Endothelial cell of umbilical vein (primary cell): ENCODE data around the gene NDST3. TPM values are rescaled to one million over a fixed set of nuclear protein-coding genes. Genes with fewer than 3 reads are reported as not detected.

Source experiments
- BruUV-seq: library from RNA; stranded (reverse); fragments of 400-500 nt; replicated peaks from 2 replicates; lab custom pipeline; 2021; lab: Mats Ljungman, UMichigan
- CTCF ChIA-PET: fragments of 300-600, 350-600 bp; sonication (Branson Sonifier 250); formaldehyde crosslinking; loops from one replicate; lab custom pipeline; 2021; ENCODE audit warnings: antibody characterized with exemption, inconsistent platforms; lab: Charles Lee
- POLR2A ChIA-PET: fragments of 300-600, 350-600 bp; sonication (Branson Sonifier 250); formaldehyde crosslinking; loops from one replicate; lab custom pipeline; 2021; ENCODE audit warnings: antibody characterized with exemption, inconsistent platforms; lab: Charles Lee
- DNase-seq: peaks from one replicate; pipeline ENCODE4 v3.0.0-alpha.2; 2011; ENCODE audit warnings: low read depth, low spot score
- FAIRE-seq: peaks from 2 replicates; lab custom pipeline; 2011; peaks lifted over from hg19 to GRCh38; lab: Jason Lieb, UNC
- H2AFZ ChIP-seq: 2 replicates; pipeline ENCODE4 v1.6.0; 2012; ENCODE audit warnings: low read depth, low read length, control low read depth, inconsistent platforms
- H3K27ac ChIP-seq: 2 replicates; pipeline ENCODE4 v1.5.1; 2011; ENCODE audit warnings: low read depth, mild to moderate bottlenecking, control low read depth, low read length, moderate library complexity; ENCODE audit not compliant: insufficient read depth
- H3K27me3 ChIP-seq, 2 experiments: 2 replicates each; pipeline versions ENCODE4 v1.6.0 to v1.6.1; 2011; ENCODE audit warnings: low read length in 2 of 2, mixed read lengths in 1 of 2; ENCODE audit not compliant: control insufficient read depth in 2 of 2, insufficient read depth in 2 of 2
- H3K36me3 ChIP-seq, 2 experiments: 2 replicates in 1 of 2; 3 replicates in 1 of 2; pipeline ENCODE4 v1.5.1; 2011; ENCODE audit warnings: low read length in 2 of 2, mild to moderate bottlenecking in 1 of 2, moderate library complexity in 1 of 2; ENCODE audit not compliant: control insufficient read depth in 2 of 2, insufficient read depth in 2 of 2; ENCODE audit errors: extremely low read depth in 1 of 2
- H3K4me1 ChIP-seq: 3 replicates; pipeline ENCODE4 v1.5.1; 2011; ENCODE audit warnings: mild to moderate bottlenecking, low read length; ENCODE audit not compliant: control insufficient read depth, insufficient read depth; ENCODE audit errors: extremely low read depth
- H3K4me2 ChIP-seq: 2 replicates; pipeline ENCODE4 v1.6.1; 2011; ENCODE audit warnings: low read length, control low read depth, mixed read lengths; ENCODE audit not compliant: insufficient read depth
- H3K4me3 ChIP-seq, 3 experiments: fragments of 200-600 bp in 1 of 3; sonication (generic), shearing (Covaris generic) in 1 of 3; replicated peaks in 1 of 3; 2 replicates each; pipeline ENCODE4 v1.5.1; 2011 to 2016; ENCODE audit warnings: control low read depth in 3 of 3, low read length in 3 of 3, mild to moderate bottlenecking in 2 of 3, inconsistent platforms in 1 of 3, low read depth in 1 of 3, moderate library complexity in 1 of 3; ENCODE audit not compliant: insufficient read depth in 1 of 3
- H3K79me2 ChIP-seq: 2 replicates; pipeline ENCODE4 v1.6.0; 2012; ENCODE audit warnings: low read length, inconsistent platforms; ENCODE audit not compliant: control insufficient read depth, insufficient read depth
- H3K9ac ChIP-seq: replicated peaks from 2 replicates; pipeline ENCODE3; 2011; ENCODE audit warnings: low read length, control low read depth; ENCODE audit not compliant: insufficient read depth; ENCODE audit errors: extremely low read depth
- H3K9me1 ChIP-seq: replicated peaks from 3 replicates; pipeline ENCODE4 v1.6.0; 2011; ENCODE audit warnings: mild to moderate bottlenecking, low read length; ENCODE audit not compliant: control insufficient read depth, insufficient read depth; ENCODE audit errors: extremely low read depth
- H3K9me3 ChIP-seq: replicated peaks from 2 replicates; pipeline ENCODE4 v1.5.1; 2012; ENCODE audit warnings: low read length, inconsistent platforms; ENCODE audit not compliant: control insufficient read depth, insufficient read depth
- H4K20me1 ChIP-seq: replicated peaks from 2 replicates; pipeline ENCODE3; 2011; ENCODE audit warnings: mild to moderate bottlenecking, low read length; ENCODE audit not compliant: control insufficient read depth, insufficient read depth; ENCODE audit errors: extremely low read depth
- CTCF ChIP-seq, 2 donors: IDR thresholded peaks; 1 replicate in 1 of 2; 2 replicates in 1 of 2; pipeline ENCODE4 v1.5.1; 2011; ENCODE audit warnings: low read length in 2 of 2, mild to moderate bottlenecking in 2 of 2, moderate library complexity in 2 of 2, control low read depth in 1 of 2, inconsistent platforms in 1 of 2, low read depth in 1 of 2; ENCODE audit not compliant: insufficient read depth in 1 of 2; ENCODE audit errors: extremely low read depth in 1 of 2
- EZH2 ChIP-seq: IDR thresholded peaks from 2 replicates; pipeline ENCODE4 v1.6.1; 2012; ENCODE audit warnings: borderline replicate concordance, low read depth, mild to moderate bottlenecking, moderate library complexity, low read length, inconsistent platforms; ENCODE audit not compliant: severe bottlenecking
- FOS ChIP-seq: IDR thresholded peaks from 2 replicates; pipeline ENCODE4 v1.6.1; 2011; ENCODE audit warnings: mild to moderate bottlenecking, low read length, moderate library complexity, borderline replicate concordance; ENCODE audit not compliant: insufficient read depth
- GATA2 ChIP-seq: IDR thresholded peaks from 2 replicates; pipeline ENCODE4 v1.7.0; 2011; ENCODE audit warnings: low read depth, mild to moderate bottlenecking, moderate library complexity, mixed read lengths, low read length; ENCODE audit not compliant: insufficient read length, insufficient read depth
- JUN ChIP-seq: IDR thresholded peaks from 2 replicates; pipeline ENCODE4 v1.6.1; 2011; ENCODE audit warnings: borderline replicate concordance, low read depth; ENCODE audit not compliant: insufficient read length, insufficient read depth
- MYC ChIP-seq: IDR thresholded peaks from one replicate; pipeline ENCODE4 v1.6.1; 2011; ENCODE audit warnings: mild to moderate bottlenecking, low read depth, low read length
- POLR2A ChIP-seq: IDR thresholded peaks from 2 replicates; pipeline ENCODE4 v1.6.1; 2012; ENCODE audit warnings: low read depth, mild to moderate bottlenecking, control low read depth, low read length
- POLR2AphosphoS5 ChIP-seq: IDR thresholded peaks from 2 replicates; pipeline ENCODE4 v1.6.1; 2012; ENCODE audit warnings: low read depth, mild to moderate bottlenecking, control low read depth, low read length, moderate library complexity; ENCODE audit not compliant: insufficient read depth
- dilution Hi-C: fragments of 300-500 bp; cut with MboI; formaldehyde crosslinking; loops from one replicate; pipeline ENCODE4 v1.15.0; 2019; ENCODE audit warnings: low sequenced_read_pairs; ENCODE audit not compliant: extremely low pct_ligation_motif_present
- intact Hi-C: fragments of 100-400 bp; cut with micrococcal nuclease; formaldehyde crosslinking; loops from one replicate; pipeline ENCODE4 v1.10.0; 2022
- polyA plus RNA-seq, 4 experiments: library from polyadenylated mRNA; depleted of rRNA in 3 of 4; stranded (reverse) in 3 of 4; unstranded in 1 of 4; fragments of >200 nt; gene quantifications; 2 replicates each; pipeline versions ENCODE4 v1.2.1 to v1.2.3, GENCODE V29; 2011 to 2012; ENCODE audit warnings: missing spikeins in 1 of 4
- total RNA-seq: library from RNA; stranded (reverse); gene quantifications from 2 replicates; pipeline ENCODE4 v1.2.3, GENCODE V29; 2021
- TF ChIP-seq, protein P1 (sequence below): IDR thresholded peaks from 2 replicates; pipeline ENCODE4 v1.6.1; 2011; ENCODE audit not compliant: insufficient read depth, insufficient read length

Gene NDST3
- total and polyA plus RNA-seq, 2 donors (not counting 3 experiments of a cell fraction or from before 2014, with no cell fraction given), result 0.04 TPM; not detected in 1

DNA sequence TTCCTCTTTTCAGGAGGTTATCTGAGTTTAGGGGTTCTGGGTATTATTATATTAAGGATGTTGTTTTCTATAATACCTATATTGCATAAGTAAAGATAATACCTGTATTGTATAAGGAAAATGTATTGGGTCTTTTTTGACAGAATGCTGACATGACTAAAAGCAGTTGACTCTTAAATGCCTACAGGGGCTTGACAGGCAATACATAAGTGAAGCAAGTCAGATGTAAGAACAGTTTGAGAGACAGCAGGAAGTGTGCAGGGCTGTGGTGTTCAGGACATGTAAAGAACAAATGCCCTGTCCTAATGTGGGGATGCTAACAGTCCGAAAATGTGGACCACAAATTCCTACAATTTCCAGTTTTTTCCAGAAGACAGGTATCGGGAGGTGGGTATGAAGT is 30.2 kb upstream of the NDST3 start:
- intact Hi-C loops, result no loop called here
- no peak for DNase-seq
- no peaks in the 10 kb centered on the region for H3K36me3 ChIP-seq
- no TSS peak for BruUV-seq
- H3K4me2 ChIP-seq, result no peak overlapping the region
- no peak for FAIRE-seq
- H3K79me2 ChIP-seq, result no peaks in the 10 kb centered on the region
- H3K4me1 ChIP-seq, result no peaks in the 10 kb centered on the region
- no peak for TF ChIP-seq POLR2A
- TF ChIP-seq MYC, result no peak
- TF ChIP-seq FOS, result no peak
- TF ChIP-seq EZH2, result no peak
- no peak for TF ChIP-seq GATA2
- TF ChIP-seq POLR2AphosphoS5, result no peak
- no peak for TF ChIP-seq CTCF (IDR thresholded peaks at IDR 0.05; ENCODE audit: extremely low read depth in 1 of 2, insufficient read depth in 1 of 2, low read depth in 1 of 2, low read length in 2 of 2)
- TF ChIP-seq, protein P1, sequence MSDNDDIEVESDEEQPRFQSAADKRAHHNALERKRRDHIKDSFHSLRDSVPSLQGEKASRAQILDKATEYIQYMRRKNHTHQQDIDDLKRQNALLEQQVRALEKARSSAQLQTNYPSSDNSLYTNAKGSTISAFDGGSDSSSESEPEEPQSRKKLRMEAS, result no peak
- no peak for TF ChIP-seq JUN
- POLR2A ChIA-PET, result no interaction called here
- CTCF ChIA-PET, result no interaction called here
- H3K9me3 ChIP-seq, result no peaks in the 10 kb centered on the region
- no peaks in the 10 kb centered on the region for H3K9me1 ChIP-seq
- H3K9ac ChIP-seq, result no peak overlapping the region
- no peak overlapping the region for H3K4me3 ChIP-seq
- H4K20me1 ChIP-seq, result no peaks in the 10 kb centered on the region
- H3K27ac ChIP-seq, result no peak overlapping the region
- H3K27me3 ChIP-seq, result no peaks in the 10 kb centered on the region
- no peak overlapping the region for H2AFZ ChIP-seq
- dilution Hi-C loops, result no loop called here
